ENCODE results near the gene ETV5.

ETV5 gene

GRCh38 chr3:186121278-186121677 is 12.4 kb upstream of the ETV5 start:
- no peaks in the 10 kb centered on the region for H3K9me3 Mint-ChIP-seq
- H3K4me3 Mint-ChIP-seq = no peak overlapping the region
- H3K36me3 Mint-ChIP-seq (ENCODE audit: low read depth) = no peaks in the 10 kb centered on the region
- peaks cover 18% of the 10 kb centered on the region for H3K4me1 Mint-ChIP-seq
- H3K27me3 Mint-ChIP-seq (ENCODE audit: low read depth) = peaks cover 38% of the 10 kb centered on the region
- no peak for TF ChIP-seq CTCF (IDR thresholded peaks at IDR 0.05; ENCODE audit: unreplicated experiment in 3 of 3)
- H3K27ac Mint-ChIP-seq = no peak overlapping the region

- H3K27ac Mint-ChIP-seq = no peak overlapping the region
- peaks cover 56% of the 10 kb centered on the region for H3K27me3 Mint-ChIP-seq (ENCODE audit: low read depth)
- H3K4me1 Mint-ChIP-seq = peaks cover 18% of the 10 kb centered on the region
- TF ChIP-seq CTCF (IDR thresholded peaks at IDR 0.05; ENCODE audit: unreplicated experiment in 3 of 3) = no peak
- no peak overlapping the region for H3K4me3 Mint-ChIP-seq
- no peaks in the 10 kb centered on the region for H3K9me3 Mint-ChIP-seq
- no peaks in the 10 kb centered on the region for H3K36me3 Mint-ChIP-seq (ENCODE audit: low read depth)
Measured at GRCh38 chr3:186119499-186119898, 10.6 kb upstream of the ETV5 start.

- H3K36me3 Mint-ChIP-seq (ENCODE audit: low read depth) = no peaks in the 10 kb centered on the region
- H3K9me3 Mint-ChIP-seq = no peaks in the 10 kb centered on the region
- TF ChIP-seq CTCF (IDR thresholded peaks at IDR 0.05; ENCODE audit: unreplicated experiment in 3 of 3) = no peak
- H3K27ac Mint-ChIP-seq = no peak overlapping the region
- peaks cover 12% of the 10 kb centered on the region for H3K4me1 Mint-ChIP-seq
- no peak overlapping the region for H3K4me3 Mint-ChIP-seq
- H3K27me3 Mint-ChIP-seq (ENCODE audit: low read depth) = peaks cover 64% of the 10 kb centered on the region
Measured at GRCh38 chr3:186118692-186119091, 9.8 kb upstream of the ETV5 start.

GRCh38 chr3:186117521-186118134 is 8.7 kb upstream of the ETV5 start:
- H3K27ac Mint-ChIP-seq = no peak overlapping the region
- peaks cover 75% of the 10 kb centered on the region for H3K27me3 Mint-ChIP-seq (ENCODE audit: low read depth)
- peaks cover 7% of the 10 kb centered on the region for H3K4me1 Mint-ChIP-seq
- no peak overlapping the region for H3K4me3 Mint-ChIP-seq
- H3K36me3 Mint-ChIP-seq (ENCODE audit: low read depth) = no peaks in the 10 kb centered on the region
- no peaks in the 10 kb centered on the region for H3K9me3 Mint-ChIP-seq
- no peak for TF ChIP-seq CTCF (IDR thresholded peaks at IDR 0.05; ENCODE audit: unreplicated experiment in 3 of 3)

GRCh38 chr3:186115239-186115996 is 6.5 kb upstream of the ETV5 start:
- Mint-ChIP-seq H3K4me1 (peaks cover 15% of the 10 kb centered on the region), H3K36me3 (ENCODE audit: low read depth) (no peaks in the 10 kb centered on the region), H3K9me3 (no peaks in the 10 kb centered on the region), H3K27me3 (ENCODE audit: low read depth) (peaks cover 94% of the 10 kb centered on the region), H3K27ac (no peak overlapping the region), H3K4me3 (no peak overlapping the region)
- no peak for TF ChIP-seq CTCF (IDR thresholded peaks at IDR 0.05; ENCODE audit: unreplicated experiment in 3 of 3)
